WTC11 (cell line): ENCODE results near the gene RPS6KA2. TPM values are rescaled to one million over a fixed set of nuclear protein-coding genes. Genes with fewer than 3 reads are reported as not detected.

Experiments used
- ATAC-seq: fragments of 200-7000 bp; cut with Tn5 transposase; 2 replicates; pipeline ENCODE4 v1.10.0; 2021; ENCODE audit warnings: mild to moderate bottlenecking, moderate library complexity
- CTCF ChIA-PET: fragments of 300-600 bp; sonication (Branson Sonifier 250); formaldehyde crosslinking; loops from one replicate; lab custom pipeline; 2021; ENCODE audit warnings: antibody characterized with exemption; lab: Charles Lee
- POLR2A ChIA-PET: fragments of 350-600 bp; sonication (Branson Sonifier 250); formaldehyde crosslinking; loops from one replicate; lab custom pipeline; 2021; ENCODE audit warnings: antibody characterized with exemption; lab: Charles Lee
- DNase-seq: peaks from one replicate; pipeline ENCODE4 v3.0.0; 2021; ENCODE audit warnings: low spot score
- H3K27ac Mint-ChIP-seq: 2 replicates; pipeline ENCODE4 v1.8.0; 2021; ENCODE audit warnings: mixed read lengths
- H3K27me3 Mint-ChIP-seq: 2 replicates; pipeline ENCODE4 v1.8.0; 2021; ENCODE audit warnings: low read depth, mild to moderate bottlenecking, moderate library complexity, mixed read lengths
- H3K36me3 Mint-ChIP-seq: 2 replicates; pipeline ENCODE4 v1.8.0; 2021; ENCODE audit warnings: mixed read lengths
- H3K4me1 Mint-ChIP-seq: 2 replicates; pipeline ENCODE4 v1.8.0; 2022; ENCODE audit warnings: mixed read lengths
- H3K4me3 Mint-ChIP-seq: 2 replicates; pipeline ENCODE4 v1.8.0; 2021; ENCODE audit warnings: mild to moderate bottlenecking, moderate library complexity, mixed read lengths
- H3K9me3 Mint-ChIP-seq: 2 replicates; pipeline ENCODE4 v1.8.0; 2021; ENCODE audit warnings: mixed read lengths
- GRHL2 ChIP-seq: fragments of 250-450 bp; sonication (Bioruptor Pico); IDR thresholded peaks from 2 replicates; pipeline ENCODE4 v1.8.0; 2022; ENCODE audit warnings: mild to moderate bottlenecking, moderate library complexity; ENCODE audit not compliant: insufficient replicate concordance, severe bottlenecking
- JUN ChIP-seq: sonication (generic); formaldehyde crosslinking; IDR thresholded peaks from 2 replicates; pipeline ENCODE4 v1.8.0; 2023; ENCODE audit warnings: mild to moderate bottlenecking, missing genetic modification reagents
- MYBL2 ChIP-seq: sonication (generic); formaldehyde crosslinking; IDR thresholded peaks from 2 replicates; pipeline ENCODE4 v1.8.1; 2023; ENCODE audit warnings: mild to moderate bottlenecking, moderate library complexity, missing genetic modification reagents
- NFYB ChIP-seq: sonication (generic); formaldehyde crosslinking; conservative IDR thresholded peaks from 2 replicates; pipeline ENCODE4 v1.8.0; 2022; ENCODE audit warnings: low read depth, missing genetic modification reagents
- PRRX2 ChIP-seq: fragments of 250-450 bp; sonication (Bioruptor Pico); IDR thresholded peaks from 2 replicates; pipeline ENCODE4 v1.8.0; 2021; ENCODE audit warnings: mild to moderate bottlenecking
- TEAD4 ChIP-seq: sonication (generic); formaldehyde crosslinking; IDR thresholded peaks from 2 replicates; pipeline ENCODE4 v1.8.0; 2022; ENCODE audit warnings: mild to moderate bottlenecking, missing genetic modification reagents
- TP53 ChIP-seq: sonication (generic); formaldehyde crosslinking; IDR thresholded peaks from 2 replicates; pipeline ENCODE4 v1.8.1; 2023; ENCODE audit warnings: mild to moderate bottlenecking, missing genetic modification reagents
- ZNF416 ChIP-seq: fragments of 250-450 bp; sonication (Bioruptor Pico); IDR thresholded peaks from 2 replicates; pipeline ENCODE4 v1.9.0; 2021; ENCODE audit warnings: mild to moderate bottlenecking, inconsistent platforms
- ZNF671 ChIP-seq: fragments of 250-450 bp; sonication (Bioruptor Pico); IDR thresholded peaks from 2 replicates; pipeline ENCODE4 v1.8.0; 2021; ENCODE audit warnings: mild to moderate bottlenecking
- total RNA-seq: library from RNA; stranded (reverse); gene quantifications from 3 replicates; pipeline ENCODE4 v1.2.3, GENCODE V29; 2021
- TF ChIP-seq, protein P1 (sequence below): sonication (generic); formaldehyde crosslinking; IDR thresholded peaks from 2 replicates; pipeline ENCODE4 v1.8.0; 2023; ENCODE audit warnings: mild to moderate bottlenecking, missing genetic modification reagents
- TF ChIP-seq, protein P2 (sequence below): sonication (generic); formaldehyde crosslinking; IDR thresholded peaks from 2 replicates; pipeline ENCODE4 v1.8.0; 2022; ENCODE audit warnings: mild to moderate bottlenecking, missing genetic modification reagents
- TF ChIP-seq, protein P3 (sequence below): sonication (generic); formaldehyde crosslinking; IDR thresholded peaks from 2 replicates; pipeline ENCODE4 v1.8.1; 2023; ENCODE audit warnings: mild to moderate bottlenecking, moderate library complexity, missing genetic modification reagents
- TF ChIP-seq, protein P4 (sequence below): sonication (generic); formaldehyde crosslinking; IDR thresholded peaks from 2 replicates; pipeline ENCODE4 v1.8.1; 2022; ENCODE audit warnings: missing genetic modification reagents, borderline replicate concordance
- TF ChIP-seq, protein P5 (sequence below): fragments of 250-450 bp; sonication (Bioruptor Pico); IDR thresholded peaks from 2 replicates; pipeline ENCODE4 v1.9.0; 2021; ENCODE audit warnings: mild to moderate bottlenecking
- TF ChIP-seq, protein P6 (sequence below): sonication (generic); formaldehyde crosslinking; IDR thresholded peaks from 2 replicates; pipeline ENCODE4 v1.8.1; 2023; ENCODE audit warnings: mild to moderate bottlenecking, missing genetic modification reagents
- TF ChIP-seq, protein P7 (sequence below): fragments of 250-450 bp; sonication (Bioruptor Pico); conservative IDR thresholded peaks from 2 replicates; pipeline ENCODE4 v1.9.0; 2021; ENCODE audit warnings: mild to moderate bottlenecking

Gene RPS6KA2
- total RNA-seq, 1 experiment from 2014 or later: 24.2 TPM

DNA sequence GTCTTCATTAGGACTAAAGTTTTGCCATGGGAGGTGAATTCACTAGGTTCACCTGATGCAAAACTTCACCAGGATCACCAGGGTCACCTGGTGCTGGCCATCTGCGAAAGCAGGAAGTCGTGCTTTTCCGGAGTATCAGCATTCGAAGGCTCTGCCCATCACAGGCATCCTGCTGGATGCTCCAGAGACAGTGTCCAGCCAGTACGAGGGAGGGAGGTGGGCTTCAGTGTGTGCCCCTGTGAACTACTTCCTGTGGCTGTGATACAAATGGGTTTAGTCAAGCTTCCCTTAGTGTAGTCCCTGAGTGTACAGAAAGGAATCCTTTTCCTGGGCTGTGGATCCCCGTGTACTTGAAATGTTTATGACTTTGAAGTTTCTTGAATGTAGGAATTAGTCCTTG lies 3.4 kb upstream of the RPS6KA2 start (continued):
- TF ChIP-seq, protein P1, sequence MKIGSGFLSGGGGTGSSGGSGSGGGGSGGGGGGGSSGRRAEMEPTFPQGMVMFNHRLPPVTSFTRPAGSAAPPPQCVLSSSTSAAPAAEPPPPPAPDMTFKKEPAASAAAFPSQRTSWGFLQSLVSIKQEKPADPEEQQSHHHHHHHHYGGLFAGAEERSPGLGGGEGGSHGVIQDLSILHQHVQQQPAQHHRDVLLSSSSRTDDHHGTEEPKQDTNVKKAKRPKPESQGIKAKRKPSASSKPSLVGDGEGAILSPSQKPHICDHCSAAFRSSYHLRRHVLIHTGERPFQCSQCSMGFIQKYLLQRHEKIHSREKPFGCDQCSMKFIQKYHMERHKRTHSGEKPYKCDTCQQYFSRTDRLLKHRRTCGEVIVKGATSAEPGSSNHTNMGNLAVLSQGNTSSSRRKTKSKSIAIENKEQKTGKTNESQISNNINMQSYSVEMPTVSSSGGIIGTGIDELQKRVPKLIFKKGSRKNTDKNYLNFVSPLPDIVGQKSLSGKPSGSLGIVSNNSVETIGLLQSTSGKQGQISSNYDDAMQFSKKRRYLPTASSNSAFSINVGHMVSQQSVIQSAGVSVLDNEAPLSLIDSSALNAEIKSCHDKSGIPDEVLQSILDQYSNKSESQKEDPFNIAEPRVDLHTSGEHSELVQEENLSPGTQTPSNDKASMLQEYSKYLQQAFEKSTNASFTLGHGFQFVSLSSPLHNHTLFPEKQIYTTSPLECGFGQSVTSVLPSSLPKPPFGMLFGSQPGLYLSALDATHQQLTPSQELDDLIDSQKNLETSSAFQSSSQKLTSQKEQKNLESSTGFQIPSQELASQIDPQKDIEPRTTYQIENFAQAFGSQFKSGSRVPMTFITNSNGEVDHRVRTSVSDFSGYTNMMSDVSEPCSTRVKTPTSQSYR (CRISPR knock-in tag): no peak
- TF ChIP-seq GRHL2 (CRISPR knock-in tag): no peak
- TF ChIP-seq, protein P2, sequence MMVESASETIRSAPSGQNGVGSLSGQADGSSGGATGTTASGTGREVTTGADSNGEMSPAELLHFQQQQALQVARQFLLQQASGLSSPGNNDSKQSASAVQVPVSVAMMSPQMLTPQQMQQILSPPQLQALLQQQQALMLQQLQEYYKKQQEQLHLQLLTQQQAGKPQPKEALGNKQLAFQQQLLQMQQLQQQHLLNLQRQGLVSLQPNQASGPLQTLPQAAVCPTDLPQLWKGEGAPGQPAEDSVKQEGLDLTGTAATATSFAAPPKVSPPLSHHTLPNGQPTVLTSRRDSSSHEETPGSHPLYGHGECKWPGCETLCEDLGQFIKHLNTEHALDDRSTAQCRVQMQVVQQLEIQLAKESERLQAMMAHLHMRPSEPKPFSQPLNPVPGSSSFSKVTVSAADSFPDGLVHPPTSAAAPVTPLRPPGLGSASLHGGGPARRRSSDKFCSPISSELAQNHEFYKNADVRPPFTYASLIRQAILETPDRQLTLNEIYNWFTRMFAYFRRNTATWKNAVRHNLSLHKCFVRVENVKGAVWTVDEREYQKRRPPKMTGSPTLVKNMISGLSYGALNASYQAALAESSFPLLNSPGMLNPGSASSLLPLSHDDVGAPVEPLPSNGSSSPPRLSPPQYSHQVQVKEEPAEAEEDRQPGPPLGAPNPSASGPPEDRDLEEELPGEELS (CRISPR knock-in tag): no peak

DNA sequence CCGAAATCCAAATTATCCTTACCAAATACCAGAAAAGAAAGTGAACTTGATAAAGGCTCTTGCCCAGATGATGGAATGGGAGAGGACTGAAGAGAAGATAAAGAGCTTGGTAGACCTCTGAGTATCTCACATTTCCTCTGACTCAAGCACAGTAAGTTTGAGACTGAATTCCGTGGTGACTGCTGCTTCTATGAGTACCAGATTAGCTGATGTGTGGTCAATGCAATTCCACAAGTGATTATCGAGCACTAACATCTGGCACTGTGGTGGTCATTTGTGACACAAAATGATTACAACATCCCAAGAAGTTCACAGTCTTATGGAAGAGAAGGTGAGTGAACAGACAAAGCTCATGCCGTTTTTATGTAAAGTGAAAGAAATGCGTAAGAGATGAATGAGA lies 2.6 kb upstream of the RPS6KA2 start:
- Mint-ChIP-seq H3K27me3 (peaks cover 43% of the 10 kb centered on the region), H3K9me3 (no peaks in the 10 kb centered on the region), H3K4me1 (peaks cover 55% of the 10 kb centered on the region), H3K27ac (no peak overlapping the region), H3K4me3 (no peak overlapping the region), H3K36me3 (no peaks in the 10 kb centered on the region)
- POLR2A ChIA-PET: no interaction called here
- no peak for ATAC-seq
- CTCF ChIA-PET: no interaction called here
- no peak for DNase-seq
- TF ChIP-seq, protein P3, sequence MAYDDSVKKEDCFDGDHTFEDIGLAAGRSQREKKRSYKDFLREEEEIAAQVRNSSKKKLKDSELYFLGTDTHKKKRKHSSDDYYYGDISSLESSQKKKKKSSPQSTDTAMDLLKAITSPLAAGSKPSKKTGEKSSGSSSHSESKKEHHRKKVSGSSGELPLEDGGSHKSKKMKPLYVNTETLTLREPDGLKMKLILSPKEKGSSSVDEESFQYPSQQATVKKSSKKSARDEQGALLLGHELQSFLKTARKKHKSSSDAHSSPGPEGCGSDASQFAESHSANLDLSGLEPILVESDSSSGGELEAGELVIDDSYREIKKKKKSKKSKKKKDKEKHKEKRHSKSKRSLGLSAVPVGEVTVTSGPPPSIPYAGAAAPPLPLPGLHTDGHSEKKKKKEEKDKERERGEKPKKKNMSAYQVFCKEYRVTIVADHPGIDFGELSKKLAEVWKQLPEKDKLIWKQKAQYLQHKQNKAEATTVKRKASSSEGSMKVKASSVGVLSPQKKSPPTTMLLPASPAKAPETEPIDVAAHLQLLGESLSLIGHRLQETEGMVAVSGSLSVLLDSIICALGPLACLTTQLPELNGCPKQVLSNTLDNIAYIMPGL (CRISPR knock-in tag): no peak
- no peak for TF ChIP-seq TEAD4
- TF ChIP-seq ZNF671: no peak
- TF ChIP-seq MYBL2 (CRISPR knock-in tag): no peak
- TF ChIP-seq, protein P1 (CRISPR knock-in tag): no peak
- no peak for TF ChIP-seq TP53 (CRISPR knock-in tag)
- TF ChIP-seq NFYB (CRISPR knock-in tag): no peak
- TF ChIP-seq, protein P4, sequence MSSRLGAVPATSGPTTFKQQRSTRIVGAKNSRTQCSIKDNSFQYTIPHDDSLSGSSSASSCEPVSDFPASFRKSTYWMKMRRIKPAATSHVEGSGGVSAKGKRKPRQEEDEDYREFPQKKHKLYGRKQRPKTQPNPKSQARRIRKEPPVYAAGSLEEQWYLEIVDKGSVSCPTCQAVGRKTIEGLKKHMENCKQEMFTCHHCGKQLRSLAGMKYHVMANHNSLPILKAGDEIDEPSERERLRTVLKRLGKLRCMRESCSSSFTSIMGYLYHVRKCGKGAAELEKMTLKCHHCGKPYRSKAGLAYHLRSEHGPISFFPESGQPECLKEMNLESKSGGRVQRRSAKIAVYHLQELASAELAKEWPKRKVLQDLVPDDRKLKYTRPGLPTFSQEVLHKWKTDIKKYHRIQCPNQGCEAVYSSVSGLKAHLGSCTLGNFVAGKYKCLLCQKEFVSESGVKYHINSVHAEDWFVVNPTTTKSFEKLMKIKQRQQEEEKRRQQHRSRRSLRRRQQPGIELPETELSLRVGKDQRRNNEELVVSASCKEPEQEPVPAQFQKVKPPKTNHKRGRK (CRISPR knock-in tag): no peak
- TF ChIP-seq GRHL2 (CRISPR knock-in tag): no peak
- TF ChIP-seq PRRX2: no peak
- TF ChIP-seq, protein P5, sequence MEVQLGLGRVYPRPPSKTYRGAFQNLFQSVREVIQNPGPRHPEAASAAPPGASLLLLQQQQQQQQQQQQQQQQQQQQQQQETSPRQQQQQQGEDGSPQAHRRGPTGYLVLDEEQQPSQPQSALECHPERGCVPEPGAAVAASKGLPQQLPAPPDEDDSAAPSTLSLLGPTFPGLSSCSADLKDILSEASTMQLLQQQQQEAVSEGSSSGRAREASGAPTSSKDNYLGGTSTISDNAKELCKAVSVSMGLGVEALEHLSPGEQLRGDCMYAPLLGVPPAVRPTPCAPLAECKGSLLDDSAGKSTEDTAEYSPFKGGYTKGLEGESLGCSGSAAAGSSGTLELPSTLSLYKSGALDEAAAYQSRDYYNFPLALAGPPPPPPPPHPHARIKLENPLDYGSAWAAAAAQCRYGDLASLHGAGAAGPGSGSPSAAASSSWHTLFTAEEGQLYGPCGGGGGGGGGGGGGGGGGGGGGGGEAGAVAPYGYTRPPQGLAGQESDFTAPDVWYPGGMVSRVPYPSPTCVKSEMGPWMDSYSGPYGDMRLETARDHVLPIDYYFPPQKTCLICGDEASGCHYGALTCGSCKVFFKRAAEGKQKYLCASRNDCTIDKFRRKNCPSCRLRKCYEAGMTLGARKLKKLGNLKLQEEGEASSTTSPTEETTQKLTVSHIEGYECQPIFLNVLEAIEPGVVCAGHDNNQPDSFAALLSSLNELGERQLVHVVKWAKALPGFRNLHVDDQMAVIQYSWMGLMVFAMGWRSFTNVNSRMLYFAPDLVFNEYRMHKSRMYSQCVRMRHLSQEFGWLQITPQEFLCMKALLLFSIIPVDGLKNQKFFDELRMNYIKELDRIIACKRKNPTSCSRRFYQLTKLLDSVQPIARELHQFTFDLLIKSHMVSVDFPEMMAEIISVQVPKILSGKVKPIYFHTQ (CRISPR knock-in tag): no peak
- TF ChIP-seq, protein P6, sequence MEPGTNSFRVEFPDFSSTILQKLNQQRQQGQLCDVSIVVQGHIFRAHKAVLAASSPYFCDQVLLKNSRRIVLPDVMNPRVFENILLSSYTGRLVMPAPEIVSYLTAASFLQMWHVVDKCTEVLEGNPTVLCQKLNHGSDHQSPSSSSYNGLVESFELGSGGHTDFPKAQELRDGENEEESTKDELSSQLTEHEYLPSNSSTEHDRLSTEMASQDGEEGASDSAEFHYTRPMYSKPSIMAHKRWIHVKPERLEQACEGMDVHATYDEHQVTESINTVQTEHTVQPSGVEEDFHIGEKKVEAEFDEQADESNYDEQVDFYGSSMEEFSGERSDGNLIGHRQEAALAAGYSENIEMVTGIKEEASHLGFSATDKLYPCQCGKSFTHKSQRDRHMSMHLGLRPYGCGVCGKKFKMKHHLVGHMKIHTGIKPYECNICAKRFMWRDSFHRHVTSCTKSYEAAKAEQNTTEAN (CRISPR knock-in tag): no peak
- TF ChIP-seq, protein P7, sequence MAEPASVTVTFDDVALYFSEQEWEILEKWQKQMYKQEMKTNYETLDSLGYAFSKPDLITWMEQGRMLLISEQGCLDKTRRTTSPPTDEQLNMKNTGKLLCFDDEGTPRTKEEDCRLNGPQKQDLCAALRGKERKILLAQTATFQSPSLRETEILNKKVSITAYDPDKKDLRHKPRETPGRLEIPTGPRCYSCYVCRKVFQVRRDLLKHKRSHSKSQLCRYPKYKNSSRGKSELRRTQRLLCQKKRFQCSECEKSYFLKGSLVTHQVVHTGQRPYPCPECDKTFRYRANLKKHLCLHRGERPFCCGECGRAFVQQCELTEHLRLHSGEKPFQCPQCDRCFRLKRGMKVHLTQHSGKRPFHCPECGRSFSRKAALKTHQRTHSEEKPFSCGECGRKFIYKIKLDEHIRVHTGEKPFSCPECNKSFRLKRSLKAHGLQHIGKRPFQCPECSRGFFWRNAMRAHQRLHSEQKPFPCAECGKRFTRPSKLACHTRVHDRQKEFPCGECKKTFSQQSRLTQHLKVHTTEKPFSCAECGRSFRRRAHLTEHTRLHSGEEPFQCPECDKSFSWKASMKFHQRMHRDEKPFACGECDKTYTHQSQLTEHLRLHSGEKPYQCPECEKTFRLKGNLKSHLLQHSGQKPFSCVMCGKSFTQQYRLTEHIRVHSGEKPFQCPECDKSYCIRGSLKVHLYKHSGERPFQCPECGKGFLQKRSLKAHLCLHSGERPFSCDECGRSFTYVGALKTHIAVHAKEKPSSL (CRISPR knock-in tag): no peak
- TF ChIP-seq JUN (CRISPR knock-in tag): no peak
- TF ChIP-seq ZNF416 (CRISPR knock-in tag): no peak
